ENCODE measurements around the gene TBC1D9B. TPM values are rescaled to one million over a fixed set of nuclear protein-coding genes. Genes with fewer than 3 reads are reported as not detected.
A peak's percentile ranks its signal among the peaks of the same experiment; 100 is the strongest.

The TBC1D9B gene
- total and polyA plus RNA-seq, 9 of the 15 experiments (the other 6 are each of a cell fraction or from before 2014, with no cell fraction given), result 2.9 to 59.1 (median 33.5) TPM

- no peak for TF ChIP-seq CHAMP1 (IDR thresholded peaks at IDR 0.05)
- peak; percentile 55; the same call in 1 of the 2 replicates for TF ChIP-seq RBFOX2 (IDR thresholded peaks at IDR 0.05; ENCODE audit: low read depth, low read length)
- TF ChIP-seq HDAC6 (IDR thresholded peaks at IDR 0.05; ENCODE audit: low read depth, low read length), result no peak
- TF ChIP-seq EHMT2 (IDR thresholded peaks at IDR 0.05), result no peak
- no peak for TF ChIP-seq THRB (CRISPR knock-in tag; conservative IDR thresholded peaks at IDR 0.05)
- peak; percentile 69 for TF ChIP-seq POLR2G (IDR thresholded peaks at IDR 0.05; ENCODE audit: low read depth, low read length)
- peak; percentile 68 for TF ChIP-seq SUPT5H (IDR thresholded peaks at IDR 0.05)
- TF ChIP-seq XRCC3 (IDR thresholded peaks at IDR 0.05), result no peak
- no peak for TF ChIP-seq ZNF551 (CRISPR knock-in tag; IDR thresholded peaks at IDR 0.05)
- TF ChIP-seq JUN (IDR thresholded peaks at IDR 0.05; ENCODE audit: borderline replicate concordance, low read depth, low read length), result peak; percentile 74; the same call in 1 of the 2 replicates
- no peak for TF ChIP-seq JUN (CRISPR knock-in tag; IDR thresholded peaks at IDR 0.05; ENCODE audit: borderline replicate concordance)
- TF ChIP-seq CBFA2T3 (IDR thresholded peaks at IDR 0.05), result peak; percentile 24
- no peak for TF ChIP-seq ID3 (CRISPR knock-in tag; IDR thresholded peaks at IDR 0.05)
- TF ChIP-seq ID3 (tag; IDR thresholded peaks at IDR 0.05), result no peak
- TF ChIP-seq JUND (IDR thresholded peaks at IDR 0.05; ENCODE audit: borderline replicate concordance, low read depth, low read length), result peak; percentile 78
- TF ChIP-seq JUND (tag; IDR thresholded peaks at IDR 0.05; ENCODE audit: borderline replicate concordance, low read depth, low read length), result peak; percentile 84
- TF ChIP-seq DACH1 (IDR thresholded peaks at IDR 0.05; ENCODE audit: partially characterized antibody), result no peak
- TF ChIP-seq CHD2 (IDR thresholded peaks at IDR 0.05; ENCODE audit: low read depth, low read length), result no peak
- TF ChIP-seq ELF4 (CRISPR knock-in tag; IDR thresholded peaks at IDR 0.05), result 0 out of 2 replicates have a peak, but pooled peaks have one; percentile 8
- TF ChIP-seq BCLAF1 (IDR thresholded peaks at IDR 0.05; ENCODE audit: borderline replicate concordance in 1 of 2, control insufficient read depth in 1 of 2, low read depth in 2 of 2, low read length in 1 of 2), result peak in 1 of 2 experiments; percentile 57; a peak in 1 of 4 replicates
- no peak for TF ChIP-seq MYBL2 (IDR thresholded peaks at IDR 0.05; ENCODE audit: low read depth)
- no peak for TF ChIP-seq MYBL2 (CRISPR knock-in tag; IDR thresholded peaks at IDR 0.05; ENCODE audit: borderline replicate concordance)
Observed at GRCh38 chr5:179836225-179837019, 71.3 kb downstream of the TBC1D9B start (continued).

All from K562 (cell line).